HG03354 (cell line): ENCODE measurements around the gene STARD7.
A peak's percentile ranks its signal among the peaks of the same experiment; 100 is the strongest.
"Not testable (repeated sequence)": the region's sequence is repeated elsewhere in the genome, so short reads cannot be mapped to it uniquely, and the experiment has no call there.

Experiments used
- ATAC-seq: cut with Tn5 transposase; IDR thresholded peaks from one replicate; pipeline ENCODE4 v1.9.1; 2021; ENCODE audit warnings: mild to moderate bottlenecking; ENCODE audit not compliant: unreplicated experiment, poor library complexity, severe bottlenecking

Gene STARD7

GRCh38 chr2:96208143-96209010 is at the start of gene STARD7:
TSS of gene STARD7 (minus strand) at chr2:96208827. CDS start at chr2:96208434, 393 bp downstream.
- peak; percentile 92 for ATAC-seq

GRCh38 chr2:96257744-96258143 is 49.1 kb upstream of the STARD7 start:
- not testable (repeated sequence) for ATAC-seq

GRCh38 chr2:96256611-96257113 is 48.0 kb upstream of the STARD7 start:
- no peak for ATAC-seq

- ATAC-seq, result no peak
Measured at GRCh38 chr2:96254571-96254970, 45.9 kb upstream of the STARD7 start.

- ATAC-seq, result no peak
Measured at GRCh38 chr2:96253006-96253405, 44.4 kb upstream of the STARD7 start.

- no peak for ATAC-seq
Measured at GRCh38 chr2:96252526-96252925, 43.9 kb upstream of the STARD7 start.

- no peak for ATAC-seq
Measured at GRCh38 chr2:96251721-96252292, 43.2 kb upstream of the STARD7 start.

GRCh38 chr2:96250188-96250587 is 41.6 kb upstream of the STARD7 start:
- no peak for ATAC-seq

- ATAC-seq, result no peak
Measured at GRCh38 chr2:96249654-96250053, 41.0 kb upstream of the STARD7 start.

GRCh38 chr2:96248624-96249023 is 40.0 kb upstream of the STARD7 start:
- ATAC-seq, result no peak

GRCh38 chr2:96247896-96248295 is 39.3 kb upstream of the STARD7 start:
- no peak for ATAC-seq

- no peak for ATAC-seq
Measured at GRCh38 chr2:96247009-96247408, 38.4 kb upstream of the STARD7 start.

GRCh38 chr2:96245609-96246390 is 37.2 kb upstream of the STARD7 start:
- ATAC-seq, result no peak

- ATAC-seq, result no peak
Measured at GRCh38 chr2:96243843-96244242, 35.2 kb upstream of the STARD7 start.

GRCh38 chr2:96241900-96242611 is 33.4 kb upstream of the STARD7 start:
- peak; percentile 90 for ATAC-seq

- ATAC-seq, result no peak
Measured at GRCh38 chr2:96241227-96241626, 32.6 kb upstream of the STARD7 start.

GRCh38 chr2:96240341-96241038 is 31.9 kb upstream of the STARD7 start:
- ATAC-seq, result no peak

GRCh38 chr2:96239745-96240264 is 31.2 kb upstream of the STARD7 start:
- ATAC-seq, result no peak

- no peak for ATAC-seq
Measured at GRCh38 chr2:96239091-96239490, 30.5 kb upstream of the STARD7 start.
